Eye (tissue), 1 donor: ENCODE data around the gene NRAP.

Experiments
- DNase-seq: peaks from one replicate; pipeline ENCODE4 v3.0.0-alpha.2; 2015

Gene NRAP

GRCh38 chr10:113555751-113556150, 108.1 kb downstream of the NRAP start:
- DNase-seq, result no peak

DNA sequence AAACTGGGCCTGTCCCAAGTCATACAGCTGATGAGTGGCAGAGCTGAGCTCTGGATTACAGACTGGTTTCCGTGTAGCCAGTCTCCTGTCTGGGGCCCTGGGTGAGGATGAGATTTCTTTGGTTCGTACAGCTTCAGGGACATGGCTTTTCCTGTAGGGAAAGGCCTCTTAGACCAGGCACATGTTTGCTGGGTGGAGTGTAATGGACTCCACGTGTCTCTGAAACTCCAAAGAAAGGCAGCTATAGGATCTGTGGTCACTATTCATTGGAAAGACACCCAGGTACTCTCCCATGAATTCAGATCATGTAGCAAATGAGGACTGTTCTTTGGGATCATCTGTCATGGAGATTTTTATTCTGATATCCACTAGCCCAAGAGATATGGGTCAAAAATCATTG, 108.6 kb downstream of the NRAP start:
- DNase-seq, result no peak

DNA sequence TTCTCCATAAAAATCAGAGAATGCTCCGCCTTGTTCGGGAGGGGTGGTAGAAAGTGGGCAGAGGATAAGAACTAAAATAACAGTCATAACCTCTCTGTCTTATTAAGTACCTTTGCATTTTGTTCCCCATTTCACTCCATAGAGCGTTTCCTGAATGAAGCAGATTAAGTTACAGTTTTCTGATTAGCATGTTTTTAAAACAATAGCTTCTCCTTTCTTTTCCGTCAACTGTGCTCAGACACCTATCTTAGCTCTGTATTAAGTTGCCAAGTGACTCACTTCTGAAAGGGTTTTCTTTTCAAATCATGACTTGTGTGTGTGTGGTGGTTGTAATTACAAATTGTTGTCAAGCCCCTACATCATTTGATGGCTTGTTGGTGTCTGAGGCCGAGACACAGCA, 109.6 kb downstream of the NRAP start:
- no peak for DNase-seq

GRCh38 chr10:113553149-113553548, 110.7 kb downstream of the NRAP start:
- DNase-seq, result no peak

- DNase-seq, result no peak
Observed at GRCh38 chr10:113552701-113553100, 111.1 kb downstream of the NRAP start, which contains the start of gene HABP2. TSS of gene HABP2 (plus strand) at chr10:113553053. CDS start at chr10:113553122, 69 bp downstream.

- DNase-seq, result no peak
Observed at GRCh38 chr10:113552014-113552413, 111.8 kb downstream of the NRAP start.

DNA sequence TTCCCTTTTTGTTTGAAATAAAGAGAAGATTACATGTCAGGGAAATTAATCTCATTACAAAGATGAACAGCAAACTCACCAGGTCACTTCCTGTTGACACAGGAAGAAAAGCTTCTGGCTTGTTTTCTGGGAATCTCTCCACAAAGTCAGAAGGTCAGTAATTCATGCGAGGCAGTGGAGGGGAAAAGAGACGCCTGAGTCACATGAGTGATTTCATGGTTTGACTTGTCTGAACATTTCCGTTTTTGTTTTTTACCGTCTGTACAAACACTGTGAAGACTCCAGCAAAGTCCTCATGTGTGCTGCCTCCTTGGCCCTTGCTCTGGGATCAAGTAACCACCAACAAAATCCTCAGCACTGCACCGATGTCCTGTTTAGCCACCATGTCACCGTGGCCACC, 113.5 kb downstream of the NRAP start:
- DNase-seq, result peak; percentile 24

- no peak for DNase-seq
Observed at GRCh38 chr10:113549856-113550255, 114.0 kb downstream of the NRAP start.

GRCh38 chr10:113547426-113547825, 116.4 kb downstream of the NRAP start:
- no peak for DNase-seq

DNA sequence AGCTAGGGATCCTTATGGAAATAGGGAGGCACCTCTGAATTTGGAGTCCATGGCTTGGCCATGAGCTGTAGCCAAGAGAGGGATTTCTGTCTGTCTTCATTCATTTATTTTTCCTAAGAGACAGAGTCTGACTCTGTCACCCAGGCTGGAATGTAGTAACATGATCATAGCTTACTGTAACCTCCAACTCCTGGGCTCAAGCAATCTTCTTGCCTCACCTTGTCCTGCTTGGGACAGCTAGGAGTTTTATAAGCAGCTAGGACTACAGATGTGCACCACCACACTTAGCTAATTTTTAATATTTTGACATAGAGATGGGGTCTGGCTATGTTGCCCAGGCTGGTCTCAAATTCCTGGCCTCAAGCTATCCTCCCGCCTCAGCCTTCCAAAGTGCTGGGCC, 119.4 kb downstream of the NRAP start:
- DNase-seq, result no peak

DNA sequence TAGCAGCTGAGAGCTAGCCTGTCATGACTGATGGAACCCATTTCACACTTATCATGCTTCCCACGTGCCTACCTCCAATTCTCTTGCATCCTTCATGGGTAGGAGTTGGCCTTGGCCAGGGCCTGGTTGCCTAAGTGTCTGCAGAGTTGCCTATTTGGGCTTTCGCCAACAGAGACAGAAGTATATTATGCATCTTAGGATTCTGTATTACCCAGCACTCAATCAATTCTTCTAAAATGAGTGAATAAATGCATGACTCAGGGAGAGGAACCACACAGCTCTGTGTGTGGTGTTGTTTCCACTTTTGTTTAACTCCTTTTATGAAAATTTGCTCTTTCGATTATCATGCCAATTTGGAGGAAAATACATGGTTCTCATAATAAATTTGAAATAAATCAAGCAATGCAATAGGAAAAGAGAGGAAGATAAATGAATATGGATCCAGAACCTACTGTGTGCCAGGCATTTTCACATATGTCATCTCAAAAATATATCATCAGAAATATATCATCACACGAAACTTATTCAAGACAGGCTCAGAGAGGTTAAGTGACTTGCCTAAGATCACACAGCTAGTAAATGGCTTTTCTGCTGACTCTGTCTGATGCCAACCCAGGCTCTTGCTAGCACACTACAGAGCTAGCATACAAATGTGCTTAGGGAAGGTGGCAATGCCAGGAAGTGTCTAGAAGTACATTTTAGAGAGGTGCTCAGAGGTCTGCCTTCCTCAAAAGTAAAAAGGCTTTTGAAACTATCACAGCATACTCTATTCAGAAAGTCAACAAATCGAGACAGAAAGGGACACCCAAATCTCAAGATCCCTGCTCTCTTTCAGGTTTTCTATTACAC, 120.5 kb downstream of the NRAP start:
- no peak for DNase-seq

DNA sequence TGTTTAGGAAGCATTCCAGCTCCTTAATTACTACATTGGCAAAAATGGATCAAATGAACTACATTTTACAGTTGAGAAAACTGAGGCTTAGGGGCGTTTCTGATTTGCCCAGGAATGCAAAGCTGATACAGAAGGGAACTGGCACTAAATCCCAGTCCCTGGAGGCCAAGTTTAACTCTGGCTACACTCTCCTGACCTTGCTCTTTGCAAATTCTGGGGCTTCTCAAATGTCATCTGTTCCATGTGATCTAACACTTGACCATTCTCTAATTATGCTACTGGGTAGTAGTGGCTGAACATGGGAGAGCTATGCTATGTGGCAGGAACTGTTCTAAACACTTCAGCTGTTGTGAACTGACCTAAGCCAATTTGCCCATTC, 122.3 kb downstream of the NRAP start:
- no peak for DNase-seq

GRCh38 chr10:113540845-113541548, 122.8 kb downstream of the NRAP start:
- no peak for DNase-seq

DNA sequence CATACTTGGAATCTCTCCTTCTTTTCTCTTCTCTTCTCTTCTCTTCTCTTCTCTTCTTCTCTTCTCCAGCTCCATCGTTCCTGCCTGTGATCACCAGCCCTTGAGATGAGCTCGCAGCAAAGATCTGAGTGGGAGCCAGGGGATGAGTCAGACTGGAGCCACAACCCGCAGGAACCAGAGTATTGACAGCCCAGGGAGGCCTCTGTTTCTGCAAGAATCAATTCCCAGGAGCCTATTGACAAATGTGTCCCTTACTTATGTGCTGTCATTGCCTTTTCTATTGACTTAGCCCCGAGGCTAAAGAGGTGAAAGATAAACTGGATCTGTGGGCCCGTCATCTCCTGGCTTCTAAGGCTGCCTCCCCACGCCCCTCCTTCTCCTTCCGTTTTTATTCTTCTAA, 124.1 kb downstream of the NRAP start:
- DNase-seq, result no peak
